Prostate gland (tissue), 2 donors: ENCODE results near the gene LPAR2.

Experiments
- CTCF ChIP-seq, 4 experiments: fragments of 200-600 bp in 2 of 4; fragments of 450-650 bp in 2 of 4; sonication (generic) in 2 of 4; IDR thresholded peaks; 1 replicate in 3 of 4; 2 replicates in 1 of 4; pipeline ENCODE4 v1.5.1; 2016 to 2019; ENCODE audit warnings: antibody characterized with exemption in 4 of 4, mild to moderate bottlenecking in 2 of 4, moderate library complexity in 2 of 4
- POLR2A ChIP-seq: fragments of 450-650 bp; IDR thresholded peaks from one replicate; pipeline ENCODE4 v1.6.1; 2016; ENCODE audit warnings: antibody characterized with exemption, mild to moderate bottlenecking

GRCh38 chr19:19628501-19629134 is 598 bp upstream of the LPAR2 start:
- TF ChIP-seq CTCF (IDR thresholded peaks at IDR 0.05), result no peak
- TF ChIP-seq POLR2A, result peak; percentile 51
